Dermis blood vessel endothelial cell (primary cell): ENCODE measurements around the gene LENEP. TPM values are rescaled to one million over a fixed set of nuclear protein-coding genes. Genes with fewer than 3 reads are reported as not detected.

Experiments
- DNase-seq: peaks from one replicate; pipeline ENCODE4 v3.0.0; 2010
- total RNA-seq: library from RNA; depleted of rRNA; stranded (reverse); fragments of >200 nt; gene quantifications from 2 replicates; pipeline ENCODE4 v1.2.3, GENCODE V29; 2014

The LENEP gene
- total RNA-seq, 1 donor from 2014 or later = not detected

- DNase-seq = no peak
Measured at GRCh38 chr1:155011437-155012025, 18.1 kb downstream of the LENEP start.

- no peak for DNase-seq
Measured at GRCh38 chr1:155012026-155012546, 18.7 kb downstream of the LENEP start.

GRCh38 chr1:155012776-155013602 lies 19.6 kb downstream of the LENEP start:
- DNase-seq = no peak

GRCh38 chr1:155013632-155014031 lies 20.2 kb downstream of the LENEP start:
- DNase-seq = no peak

- DNase-seq = no peak
Measured at GRCh38 chr1:155014709-155015508, 21.5 kb downstream of the LENEP start.

- no peak for DNase-seq
Measured at GRCh38 chr1:155015527-155016230, 22.3 kb downstream of the LENEP start.

GRCh38 chr1:155016231-155016831 lies 22.9 kb downstream of the LENEP start:
- DNase-seq = no peak

GRCh38 chr1:155017041-155017945 lies 23.9 kb downstream of the LENEP start:
- peak; percentile 95 for DNase-seq

- DNase-seq = no peak
Measured at GRCh38 chr1:155017946-155018316, 24.5 kb downstream of the LENEP start.

- no peak for DNase-seq
Measured at GRCh38 chr1:155018617-155019348, 25.4 kb downstream of the LENEP start.

GRCh38 chr1:155019377-155020245 lies 26.2 kb downstream of the LENEP start:
- no peak for DNase-seq

GRCh38 chr1:155022136-155022926 lies 28.9 kb downstream of the LENEP start:
- DNase-seq = no peak

GRCh38 chr1:155022927-155023236 lies 29.5 kb downstream of the LENEP start:
- DNase-seq = no peak

- DNase-seq = no peak
Measured at GRCh38 chr1:155023627-155024026, 30.2 kb downstream of the LENEP start.

GRCh38 chr1:155024315-155024714 lies 30.9 kb downstream of the LENEP start:
- no peak for DNase-seq

- DNase-seq = no peak
Measured at GRCh38 chr1:155026154-155026553, 32.8 kb downstream of the LENEP start.

GRCh38 chr1:155026588-155026987 lies 33.2 kb downstream of the LENEP start:
- DNase-seq = no peak

- no peak for DNase-seq
Measured at GRCh38 chr1:155029513-155030242, 36.3 kb downstream of the LENEP start.
